H1 (cell line): Measurements from ENCODE around the gene ARHGEF39.

Experiments used
- CBX8 ChIP-seq: fragments of 300-800, 300-1000 bp; sonication (generic); IDR thresholded peaks from 2 replicates; pipeline ENCODE4 v1.7.1; 2016; ENCODE audit warnings: low read depth, low read length, borderline replicate concordance
- CEBPB ChIP-seq: IDR thresholded peaks from 2 replicates; pipeline ENCODE4 v1.6.1; 2012; ENCODE audit warnings: low read depth, low read length
- CREB1 ChIP-seq: IDR thresholded peaks from 2 replicates; pipeline ENCODE4 v1.6.1; 2012; ENCODE audit warnings: inconsistent platforms
- CTCF ChIP-seq, 3 experiments: IDR thresholded peaks; 1 replicate in 2 of 3; 2 replicates in 1 of 3; pipeline versions ENCODE4 v1.5.1 to v1.6.1; 2011; ENCODE audit warnings: low read length in 3 of 3, mild to moderate bottlenecking in 3 of 3, inconsistent platforms in 2 of 3, low read depth in 1 of 3, moderate library complexity in 1 of 3; ENCODE audit not compliant: insufficient read depth in 1 of 3; ENCODE audit errors: control extremely low read depth in 1 of 3
- EP300 ChIP-seq, 2 experiments: IDR thresholded peaks; 1 replicate in 1 of 2; 2 replicates in 1 of 2; pipeline ENCODE4 v1.6.1; 2011 to 2012; ENCODE audit warnings: low read depth in 2 of 2, low read length in 2 of 2, mild to moderate bottlenecking in 2 of 2, borderline replicate concordance in 1 of 2, inconsistent platforms in 1 of 2, moderate library complexity in 1 of 2
- EZH2 ChIP-seq: fragments of 200-600 bp; sonication (generic); IDR thresholded peaks from 2 replicates; pipeline ENCODE4 v1.7.1; 2012; ENCODE audit warnings: low read depth, mild to moderate bottlenecking, moderate library complexity, low read length, inconsistent platforms; ENCODE audit not compliant: severe bottlenecking
- GTF2F1 ChIP-seq: IDR thresholded peaks from 2 replicates; pipeline ENCODE4 v1.6.1; 2012; ENCODE audit warnings: low read depth, low read length, improper control_type of control experiment, borderline replicate concordance
- JUND ChIP-seq: IDR thresholded peaks from 2 replicates; pipeline ENCODE4 v1.6.1; 2011; ENCODE audit warnings: mild to moderate bottlenecking, improper control_type of control experiment, low read length
- MAX ChIP-seq: IDR thresholded peaks from 2 replicates; pipeline ENCODE4 v1.6.1; 2012; ENCODE audit warnings: inconsistent platforms
- POLR2AphosphoS5 ChIP-seq: IDR thresholded peaks from 2 replicates; pipeline ENCODE4 v1.6.1; 2011; ENCODE audit warnings: low read depth, low read length
- RAD21 ChIP-seq, 2 experiments: IDR thresholded peaks in 1 of 2; conservative IDR thresholded peaks in 1 of 2; 2 replicates each; pipeline ENCODE4 v1.6.1; 2011; ENCODE audit warnings: low read depth in 2 of 2, low read length in 2 of 2, improper control_type of control experiment in 1 of 2, inconsistent platforms in 1 of 2, mild to moderate bottlenecking in 1 of 2, moderate library complexity in 1 of 2
- RXRA ChIP-seq: IDR thresholded peaks from 2 replicates; pipeline ENCODE4 v1.6.1; 2011; ENCODE audit warnings: low read depth, mild to moderate bottlenecking, low read length, moderate library complexity; ENCODE audit not compliant: insufficient read depth
- SP1 ChIP-seq: IDR thresholded peaks from 2 replicates; pipeline ENCODE4 v1.6.1; 2011; ENCODE audit warnings: low read depth, low read length
- YY1 ChIP-seq: IDR thresholded peaks from 2 replicates; pipeline ENCODE4 v1.6.1; 2011; ENCODE audit warnings: low read depth, mild to moderate bottlenecking, low read length

GRCh38 chr9:35713578-35713977, 48.6 kb upstream of the ARHGEF39 start:
- TF ChIP-seq RAD21 (IDR thresholded peaks at IDR 0.05 in 1 of 2, conservative IDR thresholded peaks at IDR 0.05 in 1 of 2; ENCODE audit: low read depth in 2 of 2, low read length in 2 of 2) (no peak), EP300 (IDR thresholded peaks at IDR 0.05; ENCODE audit: borderline replicate concordance in 1 of 2, low read depth in 2 of 2, low read length in 2 of 2) (no peak), CTCF (IDR thresholded peaks at IDR 0.05; ENCODE audit: control extremely low read depth in 1 of 3, insufficient read depth in 1 of 3, low read depth in 1 of 3, low read length in 3 of 3) (no peak), CREB1 (no peak), CEBPB (no peak), JUND (no peak), SP1 (no peak), RXRA (no peak), CBX8 (no peak), POLR2AphosphoS5 (no peak), EZH2 (no peak), GTF2F1 (no peak), YY1 (no peak), MAX (no peak)
